SK-N-SH treated with all-trans-retinoic acid at 6 μM for 48 hours (cell line): ENCODE results near the gene AMZ1.

Experiments used
- ATAC-seq: fragments of 200-7000 bp; cut with Tn5 transposase; 3 replicates; pipeline ENCODE4 v1.9.1; 2020; ENCODE audit warnings: mild to moderate bottlenecking, moderate library complexity
- ARNTL ChIP-seq: fragments of 450-650 bp; formaldehyde crosslinking; IDR thresholded peaks from 2 replicates; pipeline ENCODE4 v1.5.0; 2020; ENCODE audit warnings: low read depth, mild to moderate bottlenecking, moderate library complexity, borderline replicate concordance
- BACH2 ChIP-seq: fragments of 250-450 bp; sonication (Bioruptor Pico); IDR thresholded peaks from 2 replicates; pipeline ENCODE4 v1.9.0; 2021; ENCODE audit warnings: mild to moderate bottlenecking, borderline replicate concordance
- CSDC2 ChIP-seq: fragments of 250-450 bp; sonication (Bioruptor Pico); IDR thresholded peaks from 2 replicates; pipeline ENCODE4 v1.5.0; 2020; ENCODE audit warnings: mild to moderate bottlenecking, moderate library complexity
- CSRNP3 ChIP-seq: fragments of 250-450 bp; sonication (Bioruptor Pico); IDR thresholded peaks from 2 replicates; pipeline ENCODE4 v1.5.1; 2021; ENCODE audit warnings: mild to moderate bottlenecking, moderate library complexity
- ESRRG ChIP-seq: fragments of 250-450 bp; sonication (Bioruptor Pico); IDR thresholded peaks from 2 replicates; pipeline ENCODE4 v1.6.1; 2021; ENCODE audit warnings: mild to moderate bottlenecking
- GLIS3 ChIP-seq: fragments of 250-450 bp; sonication (Bioruptor Pico); IDR thresholded peaks from 2 replicates; pipeline ENCODE4 v1.5.0; 2020; ENCODE audit warnings: mild to moderate bottlenecking, moderate library complexity
- ISL1 ChIP-seq: fragments of 250-450 bp; sonication (Bioruptor Pico); IDR thresholded peaks from 2 replicates; pipeline ENCODE4 v2.1.2; 2022; ENCODE audit warnings: mild to moderate bottlenecking, moderate library complexity
- OSR1 ChIP-seq: fragments of 250-450 bp; sonication (Bioruptor Pico); IDR thresholded peaks from 2 replicates; pipeline ENCODE4 v1.8.0; 2022; ENCODE audit warnings: moderate library complexity, mild to moderate bottlenecking, inconsistent platforms
- PATZ1 ChIP-seq: fragments of 250-450 bp; sonication (Bioruptor Pico); IDR thresholded peaks from 2 replicates; pipeline ENCODE4 v1.8.0; 2020; ENCODE audit warnings: mild to moderate bottlenecking, moderate library complexity, borderline replicate concordance
- PPARA ChIP-seq: fragments of 250-450 bp; sonication (Bioruptor Pico); IDR thresholded peaks from 2 replicates; pipeline ENCODE4 v1.5.0; 2020; ENCODE audit warnings: mild to moderate bottlenecking, borderline replicate concordance
- RARB ChIP-seq: fragments of 250-450 bp; sonication (Bioruptor Pico); IDR thresholded peaks from 2 replicates; pipeline ENCODE4 v1.8.0; 2021; ENCODE audit warnings: mild to moderate bottlenecking, moderate library complexity
- SNAI2 ChIP-seq: fragments of 250-450 bp; sonication (Bioruptor Pico); IDR thresholded peaks from 2 replicates; pipeline ENCODE4 v1.5.0; 2020; ENCODE audit warnings: mild to moderate bottlenecking, moderate library complexity
- TCF4 ChIP-seq: fragments of 250-450 bp; sonication (Bioruptor Pico); IDR thresholded peaks from 2 replicates; pipeline ENCODE4 v1.8.0; 2021; ENCODE audit warnings: mild to moderate bottlenecking, moderate library complexity, borderline replicate concordance
- TSHZ2 ChIP-seq: fragments of 250-450 bp; sonication (Bioruptor Pico); IDR thresholded peaks from 2 replicates; pipeline ENCODE4 v1.5.0; 2020; ENCODE audit warnings: mild to moderate bottlenecking, moderate library complexity
- ZC3H10 ChIP-seq: fragments of 250-450 bp; sonication (Bioruptor Pico); IDR thresholded peaks from 2 replicates; pipeline ENCODE4 v1.5.1; 2021; ENCODE audit warnings: mild to moderate bottlenecking, moderate library complexity
- ZFP3 ChIP-seq: fragments of 250-450 bp; sonication (Bioruptor Pico); IDR thresholded peaks from 2 replicates; pipeline ENCODE4 v1.5.0; 2020; ENCODE audit warnings: mild to moderate bottlenecking, moderate library complexity
- ZFP30 ChIP-seq: fragments of 450-650 bp; formaldehyde crosslinking; IDR thresholded peaks from 2 replicates; pipeline ENCODE4 v1.5.0; 2022; ENCODE audit warnings: mild to moderate bottlenecking, moderate library complexity
- ZNF565 ChIP-seq: fragments of 450-650 bp; formaldehyde crosslinking; conservative IDR thresholded peaks from 2 replicates; pipeline ENCODE4 v1.5.0; 2020; ENCODE audit warnings: low read depth, mild to moderate bottlenecking, moderate library complexity
- ZNF70 ChIP-seq: fragments of 450-650 bp; formaldehyde crosslinking; IDR thresholded peaks from 2 replicates; pipeline ENCODE4 v1.5.0; 2020; ENCODE audit warnings: mild to moderate bottlenecking, moderate library complexity
- ZNF8 ChIP-seq: fragments of 450-650 bp; formaldehyde crosslinking; IDR thresholded peaks from 2 replicates; pipeline ENCODE4 v1.5.0; 2020; ENCODE audit warnings: mild to moderate bottlenecking, moderate library complexity

Gene AMZ1

GRCh38 chr7:2645274-2645868 is 42.6 kb upstream of the AMZ1 start:
- ATAC-seq = peak; percentile 9; the same call in 2 of the 3 replicates

GRCh38 chr7:2646336-2646679 is 41.7 kb upstream of the AMZ1 start:
- TF ChIP-seq PATZ1 (CRISPR knock-in tag) = no peak
- no peak for TF ChIP-seq CSDC2 (CRISPR knock-in tag)
- no peak for TF ChIP-seq ZNF565 (CRISPR knock-in tag)
- TF ChIP-seq TCF4 (CRISPR knock-in tag) = no peak
- ATAC-seq = no peak

More at GRCh38 chr7:2645274-2645868, 42.6 kb upstream of the AMZ1 start:
- TF ChIP-seq TCF4 (CRISPR knock-in tag) = peak; percentile 66; the same call in 1 of the 2 replicates
- peak; percentile 79; the same call in 1 of the 2 replicates for TF ChIP-seq TSHZ2
- no peak for TF ChIP-seq ISL1

- no peak for TF ChIP-seq ARNTL (CRISPR knock-in tag)
- no peak for TF ChIP-seq ZNF8 (CRISPR knock-in tag)
- TF ChIP-seq ZNF70 (CRISPR knock-in tag) = no peak
- no peak for TF ChIP-seq TCF4 (CRISPR knock-in tag)
- TF ChIP-seq OSR1 (CRISPR knock-in tag) = no peak
- no peak for TF ChIP-seq CSRNP3 (CRISPR knock-in tag)
- no peak for TF ChIP-seq TSHZ2
- no peak for ATAC-seq
These were observed 41.1 kb upstream of the AMZ1 start for GRCh38 chr7:2646680-2647571.

GRCh38 chr7:2647594-2648172 is 40.3 kb upstream of the AMZ1 start:
- ATAC-seq = no peak
- no peak for TF ChIP-seq RARB (CRISPR knock-in tag)
- TF ChIP-seq ZFP3 = no peak
- TF ChIP-seq SNAI2 (CRISPR knock-in tag) = no peak
- TF ChIP-seq ARNTL (CRISPR knock-in tag) = no peak
- TF ChIP-seq TSHZ2 = no peak
- no peak for TF ChIP-seq ZNF565 (CRISPR knock-in tag)
- no peak for TF ChIP-seq ISL1
- no peak for TF ChIP-seq CSRNP3 (CRISPR knock-in tag)
- TF ChIP-seq ZNF70 (CRISPR knock-in tag) = no peak
- no peak for TF ChIP-seq ZC3H10 (CRISPR knock-in tag)
- no peak for TF ChIP-seq BACH2 (CRISPR knock-in tag)
- TF ChIP-seq PPARA (CRISPR knock-in tag) = no peak
- no peak for TF ChIP-seq ESRRG (CRISPR knock-in tag)
- no peak for TF ChIP-seq GLIS3 (CRISPR knock-in tag)
- TF ChIP-seq ZFP30 (CRISPR knock-in tag) = no peak
- TF ChIP-seq OSR1 (CRISPR knock-in tag) = no peak
- TF ChIP-seq ZNF8 (CRISPR knock-in tag) = no peak
